GM12892 (cell line): ENCODE results near the gene CA6. TPM values are rescaled to one million over a fixed set of nuclear protein-coding genes. Genes with fewer than 3 reads are reported as not detected.
"Not testable (repeated sequence)": the region's sequence is repeated elsewhere in the genome, so short reads cannot be mapped to it uniquely, and the experiment has no call there.

Source experiments
- DNase-seq: peaks from one replicate; pipeline ENCODE4 v3.0.0; 2011; ENCODE audit not compliant: insufficient read length
- FAIRE-seq: peaks from 2 replicates; lab custom pipeline; 2011; peaks lifted over from hg19 to GRCh38; lab: Jason Lieb, UNC
- POLR2A ChIP-seq: IDR thresholded peaks from 2 replicates; pipeline ENCODE4 v1.6.1; 2011; ENCODE audit warnings: low read depth, low read length, control low read depth
- POLR2AphosphoS5 ChIP-seq: IDR thresholded peaks from 2 replicates; pipeline ENCODE4 v1.6.1; 2011; ENCODE audit warnings: low read depth, low read length, control low read depth
- TAF1 ChIP-seq: IDR thresholded peaks from 2 replicates; pipeline ENCODE4 v1.6.1; 2011; ENCODE audit warnings: low read depth, mild to moderate bottlenecking, control low read depth, low read length, borderline replicate concordance
- polyA plus RNA-seq: library from polyadenylated mRNA; unstranded; fragments of >200 nt; gene quantifications from one replicate; pipeline ENCODE4 v1.2.1, GENCODE V29; 2012; ENCODE audit warnings: missing spikeins, inconsistent platforms; ENCODE audit not compliant: missing spikeins

The CA6 gene
- polyA plus RNA-seq = not detected

DNA sequence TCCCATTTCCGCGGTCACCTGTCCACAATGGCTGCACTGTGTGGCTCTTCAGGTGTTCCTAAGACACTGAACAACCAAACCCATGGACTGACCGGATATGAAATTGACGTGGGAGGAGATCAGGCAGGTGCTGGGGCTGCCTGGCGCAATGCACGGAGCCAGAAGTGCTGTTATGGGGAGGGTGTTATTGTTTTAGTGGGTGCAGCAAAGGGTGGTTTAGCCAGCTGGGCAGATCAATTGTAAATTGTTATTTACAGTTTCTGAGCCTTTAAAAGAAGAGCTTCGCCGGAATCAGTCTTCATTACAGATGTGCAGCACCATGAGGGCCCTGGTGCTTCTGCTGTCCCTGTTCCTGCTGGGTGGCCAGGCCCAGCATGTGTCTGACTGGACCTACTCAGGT, at the start of gene CA6:
CA6 (plus strand) TSS at position 301 of the 400 bp plus-strand sequence; CDS start at position 320, 19 bp downstream.
- TF ChIP-seq TAF1 (no peak), POLR2AphosphoS5 (no peak), POLR2A (no peak)
- FAIRE-seq (no peak), DNase-seq (no peak)

DNA sequence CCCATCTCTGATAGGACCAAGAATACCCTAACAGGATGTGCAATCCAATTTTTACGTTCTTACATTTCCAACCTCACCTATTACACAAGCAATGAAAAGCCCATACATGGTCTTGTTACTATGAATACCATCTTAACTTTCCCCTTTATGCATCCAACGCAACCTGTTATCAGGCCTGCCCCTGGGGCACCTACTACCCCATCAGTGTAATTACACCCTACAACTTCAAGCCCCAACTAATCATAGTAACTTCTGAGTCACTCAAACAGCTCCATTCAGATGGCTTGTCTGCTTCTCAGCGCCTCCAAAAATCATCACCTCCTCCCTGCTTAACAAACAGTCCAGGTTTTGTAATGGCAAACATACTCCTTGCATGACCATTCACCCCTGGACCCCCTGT, 48.9 kb upstream of the CA6 start:
- not testable (repeated sequence) for FAIRE-seq

DNA sequence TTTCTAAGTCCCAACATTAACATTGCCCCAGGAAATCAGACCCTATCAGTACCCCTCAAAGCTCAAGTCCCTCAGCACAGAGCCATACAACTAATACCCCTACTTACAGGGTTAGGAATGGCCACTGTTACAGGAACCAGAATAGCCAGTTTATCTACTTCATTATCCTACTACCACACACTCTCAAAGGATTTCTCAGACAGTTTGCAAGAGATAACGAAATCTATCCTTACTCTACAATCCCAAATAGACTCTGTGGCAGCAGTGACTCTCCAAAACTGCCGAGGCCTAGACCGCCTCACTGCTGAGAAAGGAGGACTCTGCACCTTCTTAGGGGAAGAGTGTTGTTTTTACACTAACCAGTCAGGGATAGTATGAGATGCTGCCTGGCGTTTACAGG, 48.2 kb upstream of the CA6 start:
- not testable (repeated sequence) for DNase-seq, FAIRE-seq

More for the DNA sequence above, 48.9 kb upstream of the CA6 start:
- not testable (repeated sequence) for DNase-seq

- not testable (repeated sequence) for FAIRE-seq, DNase-seq
Measured at GRCh38 chr1:8898418-8898817, 47.2 kb upstream of the CA6 start.

- no peak for TF ChIP-seq TAF1
- TF ChIP-seq POLR2AphosphoS5 = no peak
- no peak for TF ChIP-seq POLR2A
- DNase-seq (no peak), FAIRE-seq (no peak)
Measured at GRCh38 chr1:8899046-8899445, 46.6 kb upstream of the CA6 start.

DNA sequence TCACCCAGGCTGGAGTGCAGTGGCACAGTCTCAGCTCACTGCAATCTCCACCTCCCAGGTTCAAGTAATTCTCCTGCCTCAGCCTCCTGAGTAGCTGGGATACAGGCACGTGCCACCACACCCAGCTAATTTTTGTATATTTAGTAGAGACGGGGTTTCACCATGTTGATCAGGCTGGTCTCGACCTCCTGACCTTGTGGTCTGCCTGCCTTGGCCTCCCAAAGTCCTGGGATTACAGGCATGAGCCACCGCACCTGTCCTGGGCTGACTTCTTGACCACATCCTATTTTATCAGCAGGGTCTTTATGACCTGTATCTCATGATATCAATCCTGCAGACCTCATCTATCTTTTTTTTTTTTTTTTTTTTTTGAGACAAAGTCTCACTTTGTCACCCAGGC, 45.0 kb upstream of the CA6 start:
- FAIRE-seq, DNase-seq: not testable (repeated sequence)

- no peak for FAIRE-seq
- TF ChIP-seq POLR2A (no peak), POLR2AphosphoS5 (no peak), TAF1 (no peak)
- DNase-seq = no peak
Measured at GRCh38 chr1:8902765-8903164, 42.9 kb upstream of the CA6 start.

GRCh38 chr1:8903410-8903809, 42.3 kb upstream of the CA6 start:
- FAIRE-seq (no peak), DNase-seq (no peak)

DNA sequence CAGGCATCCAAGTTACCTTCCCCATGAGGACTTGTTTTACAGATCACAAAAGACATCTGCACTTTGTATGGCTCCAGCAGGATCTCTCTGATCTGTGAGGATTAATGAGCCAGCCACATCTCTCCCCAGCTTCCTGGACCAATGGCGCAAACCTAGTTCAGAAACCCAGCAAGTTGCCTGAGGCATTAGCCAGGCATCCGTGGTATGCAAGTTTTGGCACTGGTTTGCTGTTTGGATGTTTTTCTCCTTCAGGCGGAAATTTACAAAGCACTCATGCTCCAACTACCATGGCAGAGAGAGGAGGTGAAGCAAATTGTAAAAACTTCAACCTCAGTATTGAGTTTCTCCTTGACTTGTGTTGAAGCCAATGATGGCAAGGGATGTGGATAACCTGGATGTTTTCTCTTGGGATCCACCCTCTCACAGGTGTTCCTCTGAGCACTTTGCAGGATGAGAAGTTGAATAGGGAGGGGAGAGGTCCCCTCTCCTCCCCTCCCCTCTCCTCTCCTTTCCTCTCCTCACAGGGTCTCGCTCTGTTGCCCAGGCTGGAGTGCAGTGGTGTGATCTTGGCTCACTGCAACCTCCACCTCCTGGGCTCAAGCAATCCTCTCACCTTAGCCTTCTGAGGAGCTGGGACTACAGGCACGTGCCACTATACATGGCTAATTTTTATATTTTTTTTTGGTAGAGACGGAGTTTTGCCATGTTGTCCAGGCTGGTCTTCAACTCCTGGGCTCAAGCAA, 41.6 kb upstream of the CA6 start:
- DNase-seq (no peak), FAIRE-seq (no peak)
- TF ChIP-seq POLR2A (no peak), POLR2AphosphoS5 (no peak), TAF1 (no peak)

More at GRCh38 chr1:8903410-8903809, 42.3 kb upstream of the CA6 start:
- TF ChIP-seq POLR2AphosphoS5 (no peak), POLR2A (no peak), TAF1 (no peak)

DNA sequence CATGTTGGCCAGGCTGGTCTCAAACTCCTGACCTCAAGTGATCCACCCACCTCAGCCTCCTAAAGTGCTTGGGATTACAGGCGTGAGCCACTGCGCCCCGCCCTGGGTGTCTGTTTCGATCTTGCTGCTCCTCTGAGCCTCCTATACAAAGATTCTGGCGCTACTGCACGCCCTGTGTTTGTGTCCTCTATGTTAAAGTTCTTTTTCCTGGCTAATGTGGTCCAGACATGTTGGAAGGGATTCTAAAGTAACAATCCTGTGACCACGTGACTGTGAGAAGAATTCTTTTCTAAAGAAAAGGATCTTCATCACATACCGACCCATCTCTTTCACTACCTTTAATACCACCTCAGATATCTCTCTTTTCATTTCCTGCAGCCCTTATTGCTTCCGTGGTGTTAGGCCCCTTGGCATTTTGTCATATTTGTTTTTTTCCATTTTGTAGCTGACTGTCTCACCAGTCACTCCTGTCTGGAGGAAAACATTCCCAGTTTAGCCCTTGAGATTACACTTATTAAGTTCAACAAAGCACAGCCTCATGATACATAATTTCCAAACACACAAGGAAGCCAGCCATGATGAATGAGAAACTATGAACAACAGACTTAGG, 40.0 kb upstream of the CA6 start:
- DNase-seq (no peak), FAIRE-seq (no peak)
- TF ChIP-seq POLR2A (no peak), TAF1 (no peak), POLR2AphosphoS5 (no peak)

DNA sequence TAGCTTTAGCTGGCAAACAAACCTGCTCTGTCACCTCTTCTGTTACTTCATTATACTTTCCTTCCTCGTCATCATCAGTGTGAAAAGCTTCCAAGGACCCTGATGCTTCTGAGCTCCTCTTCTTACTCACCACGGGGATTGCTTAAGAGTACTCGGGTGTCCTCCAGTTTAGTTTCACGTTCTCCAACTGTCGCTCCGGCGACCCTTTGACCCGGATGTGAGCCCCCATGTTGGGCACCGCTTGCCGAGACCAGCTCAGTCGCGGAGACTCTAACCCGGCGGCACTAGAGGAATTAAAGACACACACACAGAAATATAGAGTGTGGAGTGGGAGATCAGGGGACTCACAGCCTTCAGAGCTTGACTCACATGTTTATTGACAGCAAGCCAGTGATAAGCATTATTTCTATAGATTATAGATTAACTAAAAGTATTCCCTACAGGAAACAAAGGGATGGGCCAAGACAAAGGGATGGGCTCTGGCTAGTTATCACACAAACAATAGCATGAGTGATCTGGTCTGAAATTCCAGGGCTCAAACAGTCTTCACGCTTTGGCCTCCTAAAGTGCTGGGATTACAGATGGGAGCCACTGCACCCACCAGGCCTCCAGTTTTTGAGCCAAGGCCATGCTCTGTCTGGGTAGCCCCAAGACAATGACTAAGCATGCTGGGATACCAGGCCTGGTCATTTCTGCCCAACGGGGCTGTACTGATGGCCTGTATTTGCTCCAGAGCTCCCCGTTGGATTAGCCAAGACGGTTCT, 37.1 kb upstream of the CA6 start:
- FAIRE-seq (no peak), DNase-seq (no peak)
- no peak for TF ChIP-seq TAF1

DNA sequence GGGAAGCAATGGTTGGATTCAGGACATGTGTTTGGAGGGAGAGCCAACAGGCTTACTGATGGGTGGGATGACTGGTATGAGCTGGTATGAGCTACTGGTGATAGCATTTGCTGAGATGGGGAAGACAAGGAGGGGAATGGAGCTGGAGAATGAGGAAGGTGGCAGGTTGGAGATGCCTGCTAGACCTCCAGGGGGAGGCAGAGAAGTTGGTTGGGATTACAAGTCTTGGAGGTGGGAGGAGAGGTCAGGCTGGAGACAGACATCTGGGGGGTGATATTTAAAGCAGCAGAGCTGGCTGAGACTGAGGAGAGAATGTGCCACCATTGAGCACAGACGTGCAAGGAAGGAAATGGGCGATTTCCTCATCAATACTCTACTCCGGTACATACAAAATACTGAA, 35.3 kb upstream of the CA6 start:
- FAIRE-seq (no peak), DNase-seq (no peak)
- TF ChIP-seq TAF1 (no peak), POLR2AphosphoS5 (no peak), POLR2A (no peak)
